ENCODE results near the gene SPTB. TPM values are rescaled to one million over a fixed set of nuclear protein-coding genes. Genes with fewer than 3 reads are reported as not detected.

The SPTB gene
- total RNA-seq, 1 experiment from 2014 or later, result 2.3 TPM

DNA sequence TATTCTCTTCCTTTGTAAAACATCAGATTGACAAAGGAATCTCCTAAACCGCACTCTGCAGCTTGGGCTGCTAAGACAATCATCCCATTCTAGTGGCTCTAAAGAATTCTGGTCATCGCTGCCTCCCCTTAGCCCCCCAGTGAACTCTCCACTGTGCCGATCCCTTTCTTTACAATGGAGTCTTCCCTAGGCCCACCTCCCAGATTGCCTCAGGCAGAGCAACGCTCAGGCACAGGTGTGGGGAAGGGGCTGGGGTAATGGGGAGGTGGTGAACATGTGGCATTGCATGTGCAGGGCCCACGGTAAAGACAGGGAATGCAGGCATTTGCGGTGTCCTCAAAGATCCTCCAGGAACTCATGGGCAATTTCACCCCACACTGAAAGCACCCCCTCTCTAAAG, 89.2 kb downstream of the SPTB start:
- H2BK15ac ChIP-seq (ENCODE audit: low read depth, low read length), result no peak overlapping the region
- no peak overlapping the region for H3K4me3 Mint-ChIP-seq
- H3K4ac ChIP-seq (ENCODE audit: low read depth, low read length), result no peak overlapping the region
- H2BK5ac ChIP-seq (ENCODE audit: insufficient read length, low read length), result no peak overlapping the region
- peaks cover 4% of the 10 kb centered on the region for H4K20me1 ChIP-seq (ENCODE audit: control insufficient read depth, insufficient read depth, insufficient read length)
- no CpG with 5 or more reads among the region's 6 CpGs for WGBS (ENCODE audit: extremely low coverage, insufficient read length, low lambda C conversion rate)
- H3K36me3 Mint-ChIP-seq (ENCODE audit: insufficient read depth in 1 of 3, low read depth in 3 of 3), result no peaks in the 10 kb centered on the region; a peak in 1 of 7 replicates
- no peaks in the 10 kb centered on the region for H3K9me3 ChIP-seq (ENCODE audit: control insufficient read depth, low read depth, low read length)
- no peak overlapping the region for H3T11ph ChIP-seq (ENCODE audit: low read length)
- no peak overlapping the region for H2BK20ac ChIP-seq (ENCODE audit: low read depth, low read length, poor library complexity, severe bottlenecking)
- no peak overlapping the region for H2AFZ ChIP-seq (ENCODE audit: low read length)
- H2BK12ac ChIP-seq (ENCODE audit: insufficient read length, low read depth, low read length), result no peak overlapping the region
- H3K27ac ChIP-seq (ENCODE audit: insufficient read length, low read depth, low read length), result no peak overlapping the region
- no peak overlapping the region for H4K91ac ChIP-seq (ENCODE audit: insufficient read length, low read depth, low read length)
- no peak overlapping the region for H3K56ac ChIP-seq (ENCODE audit: insufficient read length, low read depth, low read length)
- H3K27me3 ChIP-seq (ENCODE audit: insufficient read depth, low read length), result no peaks in the 10 kb centered on the region
- H3K79me1 ChIP-seq (ENCODE audit: insufficient read depth, low read depth, low read length, poor library complexity, severe bottlenecking), result no peaks in the 10 kb centered on the region
- H2BK120ac ChIP-seq (ENCODE audit: low read depth, low read length, poor library complexity, severe bottlenecking), result no peak overlapping the region
- H3K23ac ChIP-seq (ENCODE audit: insufficient read length, low read depth, low read length), result no peak overlapping the region
- H4K5ac ChIP-seq (ENCODE audit: insufficient read length, low read depth, low read length), result no peak overlapping the region
- H3K4me2 ChIP-seq (ENCODE audit: insufficient read depth, insufficient read length, low read length), result no peak overlapping the region
- no peaks in the 10 kb centered on the region for H3K27me3 Mint-ChIP-seq (ENCODE audit: low read depth)
- H3K79me2 ChIP-seq (ENCODE audit: insufficient read depth, low read length), result no peaks in the 10 kb centered on the region
- no peak overlapping the region for H3K14ac ChIP-seq (ENCODE audit: insufficient read depth, low read length)
- no peak overlapping the region for H3K9ac ChIP-seq (ENCODE audit: extremely low read depth, insufficient read length, low read length)
- TF ChIP-seq, protein P1, sequence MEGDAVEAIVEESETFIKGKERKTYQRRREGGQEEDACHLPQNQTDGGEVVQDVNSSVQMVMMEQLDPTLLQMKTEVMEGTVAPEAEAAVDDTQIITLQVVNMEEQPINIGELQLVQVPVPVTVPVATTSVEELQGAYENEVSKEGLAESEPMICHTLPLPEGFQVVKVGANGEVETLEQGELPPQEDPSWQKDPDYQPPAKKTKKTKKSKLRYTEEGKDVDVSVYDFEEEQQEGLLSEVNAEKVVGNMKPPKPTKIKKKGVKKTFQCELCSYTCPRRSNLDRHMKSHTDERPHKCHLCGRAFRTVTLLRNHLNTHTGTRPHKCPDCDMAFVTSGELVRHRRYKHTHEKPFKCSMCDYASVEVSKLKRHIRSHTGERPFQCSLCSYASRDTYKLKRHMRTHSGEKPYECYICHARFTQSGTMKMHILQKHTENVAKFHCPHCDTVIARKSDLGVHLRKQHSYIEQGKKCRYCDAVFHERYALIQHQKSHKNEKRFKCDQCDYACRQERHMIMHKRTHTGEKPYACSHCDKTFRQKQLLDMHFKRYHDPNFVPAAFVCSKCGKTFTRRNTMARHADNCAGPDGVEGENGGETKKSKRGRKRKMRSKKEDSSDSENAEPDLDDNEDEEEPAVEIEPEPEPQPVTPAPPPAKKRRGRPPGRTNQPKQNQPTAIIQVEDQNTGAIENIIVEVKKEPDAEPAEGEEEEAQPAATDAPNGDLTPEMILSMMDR (conservative IDR thresholded peaks at IDR 0.05), result no peak
- H3K27ac Mint-ChIP-seq, result peak overlapping the region in 2 of 3 experiments; percentile 35 to 52; a peak in 3 of 7 replicates
- no peaks in the 10 kb centered on the region for H3K9me3 Mint-ChIP-seq
- H3K18ac ChIP-seq (ENCODE audit: insufficient read length, low read depth, low read length), result no peak overlapping the region
- no peak for DNase-seq
- no peak overlapping the region for H2AK5ac ChIP-seq (ENCODE audit: insufficient read length, low read length)
- no peak overlapping the region for H4K8ac ChIP-seq (replicated peaks; ENCODE audit: insufficient read length, low read depth, low read length)
- no peaks in the 10 kb centered on the region for H3K23me2 ChIP-seq (ENCODE audit: insufficient read length, low read depth, low read length, poor library complexity, severe bottlenecking)
- peaks cover 15 to 17% of the 10 kb centered on the region in 2 experiments for H3K4me1 Mint-ChIP-seq
- no peaks in the 10 kb centered on the region for H3K4me1 ChIP-seq (ENCODE audit: insufficient read depth, low read length)
